NCI-H510A (cell line): ENCODE measurements around the gene PCDHGA8.
"Not testable (repeated sequence)": the region's sequence is repeated elsewhere in the genome, so short reads cannot be mapped to it uniquely, and the experiment has no call there.

Experiments used
- DNase-seq: peaks from one replicate; lab custom pipeline; 2025; lab: John Stamatoyannopoulos, UW

Gene PCDHGA8

DNA sequence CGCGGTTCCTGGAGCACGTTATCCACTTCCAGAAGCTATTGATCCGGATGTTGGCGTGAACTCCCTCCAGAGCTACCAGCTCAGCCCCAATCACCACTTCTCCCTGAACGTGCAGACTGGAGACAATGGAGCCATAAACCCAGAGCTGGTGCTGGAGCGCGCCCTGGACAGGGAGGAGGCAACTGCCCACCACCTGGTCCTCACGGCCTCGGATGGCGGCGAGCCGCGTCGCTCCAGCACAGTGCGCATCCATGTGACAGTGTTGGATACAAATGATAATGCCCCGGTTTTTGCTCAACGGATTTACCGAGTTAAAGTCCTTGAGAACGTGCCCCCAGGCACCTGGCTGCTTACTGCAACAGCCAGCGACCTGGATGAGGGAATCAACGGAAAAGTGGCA, 11.0 kb downstream of the PCDHGA8 start:
- DNase-seq: no peak

DNA sequence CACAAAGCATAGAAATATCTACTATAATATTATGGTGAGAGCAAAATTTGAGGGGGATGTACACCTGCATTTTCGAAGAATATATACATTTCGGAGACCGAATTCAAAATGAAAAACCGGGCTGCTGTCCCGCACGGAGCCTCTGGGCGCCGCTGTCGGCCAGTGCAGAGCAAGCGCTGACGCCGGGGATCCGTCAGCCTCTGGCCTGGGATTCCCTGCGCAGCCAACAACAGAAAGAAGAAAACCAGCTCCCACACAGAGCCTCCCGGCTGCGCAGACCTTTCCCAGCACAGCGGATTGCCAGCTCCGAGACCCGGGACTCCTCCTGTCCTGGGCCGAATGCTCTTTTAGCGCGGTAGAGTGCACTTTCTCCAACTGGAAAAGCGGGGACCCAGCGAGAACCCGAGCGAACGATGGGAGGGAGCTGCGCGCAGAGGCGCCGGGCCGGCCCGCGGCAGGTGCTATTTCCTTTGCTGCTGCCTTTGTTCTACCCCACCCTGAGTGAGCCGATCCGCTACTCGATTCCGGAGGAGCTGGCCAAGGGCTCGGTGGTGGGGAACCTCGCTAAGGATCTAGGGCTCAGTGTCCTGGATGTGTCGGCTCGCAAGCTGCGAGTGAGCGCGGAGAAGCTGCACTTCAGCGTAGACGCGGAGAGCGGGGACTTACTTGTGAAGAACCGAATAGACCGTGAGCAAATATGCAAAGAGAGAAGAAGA, 15.5 kb downstream of the PCDHGA8 start, which contains the start of gene PCDHGB6:
Gene PCDHGB6, plus strand, starts transcription at position 232 of the 716 bp plus-strand sequence. Its CDS starts 182 bp downstream, at position 414.
- DNase-seq: not testable (repeated sequence)

DNA sequence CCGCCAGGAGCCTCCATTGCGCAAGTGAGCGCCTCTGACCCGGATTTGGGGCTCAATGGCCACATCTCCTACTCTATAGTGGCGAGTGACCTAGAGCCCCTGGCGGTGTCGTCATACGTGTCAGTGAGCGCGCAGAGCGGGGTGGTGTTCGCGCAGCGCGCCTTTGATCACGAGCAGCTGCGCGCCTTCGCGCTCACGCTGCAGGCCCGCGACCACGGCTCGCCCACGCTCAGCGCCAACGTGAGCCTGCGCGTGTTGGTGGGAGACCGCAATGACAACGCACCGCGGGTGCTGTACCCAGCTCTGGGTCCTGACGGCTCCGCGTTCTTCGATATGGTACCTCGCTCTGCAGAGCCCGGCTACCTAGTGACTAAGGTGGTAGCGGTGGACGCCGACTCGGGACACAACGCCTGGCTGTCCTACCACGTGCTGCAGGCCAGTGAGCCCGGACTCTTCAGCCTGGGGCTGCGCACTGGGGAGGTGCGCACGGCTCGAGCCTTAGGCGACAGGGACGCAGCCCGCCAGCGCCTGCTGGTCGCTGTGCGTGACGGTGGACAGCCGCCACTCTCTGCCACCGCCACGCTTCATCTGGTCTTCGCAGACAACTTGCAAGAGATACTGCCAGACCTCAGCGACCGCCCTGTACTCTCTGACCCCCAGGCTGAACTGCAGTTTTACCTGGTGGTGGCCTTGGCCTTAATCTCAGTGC, 17.3 kb downstream of the PCDHGA8 start:
- no peak for DNase-seq

DNA sequence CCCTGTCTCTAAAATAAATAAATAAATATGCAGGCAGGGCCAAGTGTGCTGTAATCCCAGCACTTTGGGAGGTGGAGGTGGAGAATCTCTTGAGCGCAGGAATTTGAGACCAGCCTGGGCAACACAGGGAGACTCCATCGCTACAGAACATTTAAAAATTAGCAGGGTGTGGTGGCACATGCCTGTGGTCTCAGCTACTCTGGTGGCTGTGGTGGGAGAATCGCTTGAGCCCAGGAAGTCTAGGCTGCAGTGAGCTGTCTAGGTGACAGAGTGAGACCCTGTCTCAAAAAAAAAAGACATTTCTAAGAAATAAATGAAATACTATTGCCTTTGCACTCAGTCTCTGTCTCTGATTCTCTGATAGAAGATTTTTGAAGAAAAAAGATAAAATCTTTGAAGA, 19.1 kb downstream of the PCDHGA8 start:
- no peak for DNase-seq

- no peak for DNase-seq
Measured at GRCh38 chr5:141412854-141413539, 20.6 kb downstream of the PCDHGA8 start, which contains the start of gene PCDHGA10. TSS of gene PCDHGA10 (plus strand) at chr5:141412987. CDS start at chr5:141413176, 189 bp downstream.

- DNase-seq: no peak
Measured at GRCh38 chr5:141413540-141414069, 21.2 kb downstream of the PCDHGA8 start.

DNA sequence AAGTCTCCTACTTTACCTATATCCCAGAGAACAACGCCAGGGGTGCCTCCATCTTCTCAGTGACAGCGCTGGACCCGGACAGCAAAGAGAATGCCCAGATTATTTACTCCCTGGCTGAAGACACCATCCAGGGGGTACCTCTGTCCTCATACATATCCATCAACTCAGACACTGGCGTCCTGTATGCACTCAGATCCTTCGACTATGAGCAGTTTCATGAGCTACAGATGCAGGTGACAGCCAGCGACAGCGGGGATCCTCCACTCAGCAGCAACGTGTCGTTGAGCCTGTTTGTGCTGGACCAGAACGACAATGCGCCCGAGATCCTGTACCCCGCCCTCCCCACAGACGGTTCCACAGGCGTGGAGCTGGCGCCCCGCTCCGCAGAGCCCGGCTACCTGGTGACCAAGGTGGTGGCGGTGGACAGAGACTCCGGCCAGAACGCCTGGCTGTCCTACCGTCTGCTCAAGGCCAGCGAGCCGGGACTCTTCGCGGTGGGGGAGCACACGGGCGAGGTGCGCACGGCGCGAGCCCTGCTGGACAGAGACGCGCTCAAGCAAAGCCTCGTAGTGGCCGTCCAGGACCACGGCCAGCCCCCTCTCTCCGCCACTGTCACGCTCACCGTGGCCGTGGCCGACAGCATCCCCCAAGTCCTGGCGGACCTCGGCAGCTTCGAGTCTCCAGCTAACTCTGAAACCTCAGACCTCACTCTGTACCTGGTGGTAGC, 22.3 kb downstream of the PCDHGA8 start:
- DNase-seq: not testable (repeated sequence)

DNA sequence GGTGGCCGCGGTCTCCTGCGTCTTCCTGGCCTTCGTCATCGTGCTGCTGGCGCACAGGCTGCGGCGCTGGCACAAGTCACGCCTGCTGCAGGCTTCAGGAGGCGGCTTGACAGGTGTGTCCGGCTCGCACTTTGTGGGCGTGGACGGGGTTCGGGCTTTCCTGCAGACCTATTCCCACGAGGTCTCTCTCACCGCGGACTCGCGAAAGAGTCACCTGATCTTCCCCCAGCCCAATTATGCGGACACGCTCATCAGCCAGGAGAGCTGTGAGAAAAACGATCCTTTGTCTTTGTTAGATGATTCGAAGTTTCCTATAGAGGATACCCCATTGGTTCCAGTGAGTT, 22.8 kb downstream of the PCDHGA8 start:
- DNase-seq: not testable (repeated sequence)

- not testable (repeated sequence) for DNase-seq
Measured at GRCh38 chr5:141417494-141418172, 25.2 kb downstream of the PCDHGA8 start, which contains the start of gene PCDHGB7. TSS of gene PCDHGB7 (plus strand) at chr5:141417677. CDS start at chr5:141417860, 183 bp downstream.

GRCh38 chr5:141419074-141419880, 26.8 kb downstream of the PCDHGA8 start:
- no peak for DNase-seq

DNA sequence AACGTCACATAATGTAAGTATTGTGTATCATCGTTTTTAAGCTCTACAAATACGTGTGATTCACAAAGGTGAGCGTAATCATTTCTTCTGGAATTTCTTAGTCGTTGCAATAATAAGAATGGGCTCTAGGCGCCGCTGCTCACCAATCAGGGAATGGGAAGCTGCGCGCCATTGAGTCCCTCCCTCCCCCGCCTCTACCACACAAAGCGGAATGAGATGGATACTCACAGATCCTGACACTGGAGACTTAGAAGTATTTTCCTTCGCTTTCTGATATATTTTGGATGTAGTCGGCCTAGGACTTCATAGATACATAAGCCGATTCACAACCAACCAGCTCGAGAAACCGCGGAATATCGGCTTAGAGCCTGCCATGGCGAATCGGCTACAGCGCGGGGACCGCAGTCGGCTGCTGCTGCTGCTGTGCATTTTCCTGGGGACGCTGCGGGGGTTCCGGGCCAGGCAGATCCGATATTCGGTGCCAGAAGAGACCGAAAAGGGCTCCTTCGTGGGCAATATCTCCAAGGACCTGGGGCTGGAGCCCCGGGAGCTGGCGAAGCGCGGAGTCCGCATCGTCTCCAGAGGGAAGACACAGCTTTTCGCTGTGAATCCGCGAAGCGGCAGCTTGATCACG, 28.5 kb downstream of the PCDHGA8 start, which contains the start of gene PCDHGA11:
Gene PCDHGA11, plus strand, starts transcription at position 197 of the 634 bp plus-strand sequence. Its CDS starts 177 bp downstream, at position 374.
- no peak for DNase-seq

DNA sequence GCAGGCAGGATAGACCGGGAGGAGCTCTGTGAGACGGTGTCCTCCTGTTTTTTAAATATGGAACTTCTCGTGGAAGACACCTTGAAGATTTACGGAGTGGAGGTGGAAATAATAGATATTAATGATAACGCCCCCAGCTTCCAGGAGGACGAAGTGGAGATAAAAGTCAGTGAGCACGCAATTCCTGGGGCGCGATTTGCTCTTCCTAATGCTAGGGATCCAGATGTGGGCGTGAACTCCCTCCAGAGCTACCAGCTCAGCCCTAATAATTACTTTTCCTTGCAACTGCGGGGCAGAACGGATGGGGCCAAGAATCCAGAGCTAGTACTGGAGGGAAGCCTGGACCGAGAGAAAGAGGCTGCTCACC, 29.0 kb downstream of the PCDHGA8 start:
- no peak for DNase-seq

- no peak for DNase-seq
Measured at GRCh38 chr5:141422742-141423291, 30.4 kb downstream of the PCDHGA8 start.

DNA sequence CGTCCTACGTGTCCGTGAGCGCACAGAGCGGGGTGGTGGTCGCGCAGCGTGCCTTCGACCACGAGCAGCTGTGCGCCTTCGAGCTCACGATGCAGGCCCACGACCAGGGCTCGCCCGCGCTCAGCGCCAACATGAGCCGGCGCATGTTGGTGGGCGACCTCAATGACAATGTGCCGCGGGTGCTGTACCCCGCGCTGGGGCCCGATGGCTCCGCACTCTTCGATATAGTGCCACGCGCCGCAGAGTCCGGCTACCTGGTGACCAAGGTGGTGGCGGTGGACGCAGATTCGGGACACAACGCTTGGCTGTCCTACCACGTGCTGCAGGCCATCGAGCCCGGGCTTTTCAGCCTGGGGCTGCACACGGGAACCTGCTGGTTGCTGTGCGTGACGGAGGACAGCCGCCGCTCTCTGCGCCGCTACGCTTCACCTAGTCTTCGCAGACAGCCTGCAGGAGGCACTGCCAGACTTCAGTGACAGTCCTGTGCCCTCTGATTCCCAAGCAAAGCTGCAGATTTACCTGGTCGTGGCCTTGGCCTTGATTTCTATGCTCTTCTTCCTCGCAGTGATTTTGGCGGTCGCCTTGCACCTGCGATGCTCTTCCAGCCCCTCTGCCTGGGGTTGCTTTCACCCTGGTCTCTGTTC, 35.5 kb downstream of the PCDHGA8 start:
- no peak for DNase-seq

GRCh38 chr5:141430332-141431113, 38.1 kb downstream of the PCDHGA8 start, which contains the start of gene PCDHGA12:
TSS of gene PCDHGA12 (plus strand) at chr5:141430507. CDS start at chr5:141430760, 253 bp downstream.
- DNase-seq: no peak

- DNase-seq: no peak
Measured at GRCh38 chr5:141431286-141431685, 38.9 kb downstream of the PCDHGA8 start.

- not testable (repeated sequence) for DNase-seq
Measured at GRCh38 chr5:141432308-141432707, 39.9 kb downstream of the PCDHGA8 start.

- DNase-seq: not testable (repeated sequence)
Measured at GRCh38 chr5:141432726-141433125, 40.3 kb downstream of the PCDHGA8 start.
